MM.1S (cell line): Measurements from ENCODE around the gene NCCRP1.
A peak's percentile ranks its signal among the peaks of the same experiment; 100 is the strongest.
"Not testable (repeated sequence)": the region's sequence is repeated elsewhere in the genome, so short reads cannot be mapped to it uniquely, and the experiment has no call there.

Experiments
- DNase-seq: peaks from one replicate; pipeline ENCODE4 v3.0.0-alpha.2; 2015
- H2AFZ ChIP-seq: fragments of 300-600 bp; sonication (generic); 2 replicates; pipeline ENCODE4 v1.6.0; 2016; ENCODE audit warnings: antibody characterized with exemption, low read length
- H3F3A ChIP-seq: fragments of 300-600 bp; sonication (generic); 2 replicates; pipeline ENCODE4 v1.6.1; 2016; ENCODE audit warnings: mild to moderate bottlenecking, antibody characterized with exemption, low read length, moderate library complexity, mixed read lengths; ENCODE audit not compliant: insufficient read depth
- H3K27ac ChIP-seq: fragments of 300-600 bp; sonication (generic); 2 replicates; pipeline ENCODE4 v1.5.1; 2016; ENCODE audit warnings: mild to moderate bottlenecking, low read length
- H3K27me3 ChIP-seq: fragments of 300-600 bp; sonication (generic); replicated peaks from 2 replicates; pipeline ENCODE4 v1.6.0; 2016; ENCODE audit warnings: low read length; ENCODE audit not compliant: insufficient read depth
- H3K36me3 ChIP-seq: fragments of 300-600 bp; sonication (generic); replicated peaks from 2 replicates; pipeline ENCODE4 v1.6.1; 2016; ENCODE audit warnings: mild to moderate bottlenecking, low read length, mixed read lengths; ENCODE audit not compliant: insufficient read depth
- H3K4me1 ChIP-seq: fragments of 300-600 bp; sonication (generic); 2 replicates; pipeline ENCODE4 v1.6.1; 2016; ENCODE audit warnings: low read length, mixed read lengths
- H3K4me2 ChIP-seq: fragments of 300-600 bp; sonication (generic); 2 replicates; pipeline ENCODE4 v1.6.0; 2016; ENCODE audit warnings: low read depth, low read length
- H3K4me3 ChIP-seq: fragments of 300-600 bp; sonication (generic); 2 replicates; pipeline ENCODE4 v1.5.1; 2016; ENCODE audit warnings: low read length, mixed read lengths
- H3K79me2 ChIP-seq: fragments of 300-600 bp; sonication (generic); 2 replicates; pipeline ENCODE4 v1.6.1; 2016; ENCODE audit warnings: mixed run types, low read length, mixed read lengths
- H3K9ac ChIP-seq: fragments of 300-600 bp; sonication (generic); 2 replicates; pipeline ENCODE4 v1.6.1; 2016; ENCODE audit warnings: low read length, mixed read lengths
- H3K9me2 ChIP-seq: fragments of 300-600 bp; sonication (generic); replicated peaks from 2 replicates; pipeline ENCODE4 v1.6.1; 2016; ENCODE audit warnings: mild to moderate bottlenecking, low read length, mixed read lengths; ENCODE audit not compliant: insufficient read depth
- H3K9me3 ChIP-seq: fragments of 300-600 bp; sonication (generic); replicated peaks from 2 replicates; pipeline ENCODE4 v1.6.1; 2016; ENCODE audit warnings: mild to moderate bottlenecking, low read length, mixed read lengths; ENCODE audit not compliant: insufficient read depth
- H4K20me1 ChIP-seq: fragments of 300-600 bp; sonication (generic); 2 replicates; pipeline ENCODE4 v1.6.1; 2016; ENCODE audit warnings: mild to moderate bottlenecking, low read length, moderate library complexity, mixed read lengths; ENCODE audit not compliant: insufficient read depth
- EZH2 ChIP-seq: fragments of 300-600 bp; sonication (generic); optimal IDR thresholded peaks from 2 replicates; pipeline ENCODE3; 2017; ENCODE audit warnings: low read depth, mild to moderate bottlenecking, antibody characterized with exemption, low read length, mixed read lengths
- EZH2phosphoT487 ChIP-seq: fragments of 300-600 bp; sonication (generic); IDR thresholded peaks from 2 replicates; pipeline ENCODE4 v1.6.1; 2018; ENCODE audit warnings: antibody characterized with exemption, low read length
- TF ChIP-seq, protein P1 (sequence below): fragments of 300-600 bp; sonication (generic); IDR thresholded peaks from 2 replicates; pipeline ENCODE4 v1.5.1; 2016; ENCODE audit warnings: antibody characterized with exemption, low read length, mixed read lengths

The NCCRP1 gene

DNA sequence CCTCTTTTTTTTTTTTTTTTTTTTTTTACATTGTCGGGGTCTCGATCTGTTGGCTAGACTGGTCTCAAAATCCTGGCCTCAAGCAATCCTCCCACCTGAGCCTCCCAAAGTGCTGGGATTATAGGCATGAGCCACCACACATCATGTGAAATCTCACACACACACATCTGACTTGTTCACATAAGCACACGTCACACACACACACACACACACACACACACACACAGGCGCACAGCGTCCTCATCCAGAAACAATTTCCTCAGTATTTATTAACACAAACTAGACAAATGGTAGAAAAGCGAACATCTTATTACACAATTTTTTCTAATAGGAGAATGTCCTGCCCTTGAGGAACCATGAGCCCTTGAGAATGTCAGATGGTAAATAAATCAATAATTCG is 12.4 kb downstream of the NCCRP1 start:
- Histone ChIP-seq H3K27ac (no peak overlapping the region), H3K9me3 (no peaks in the 10 kb centered on the region), H3K4me3 (no peak overlapping the region), H3K79me2 (no peaks in the 10 kb centered on the region), H3F3A (no peaks in the 10 kb centered on the region), H3K4me2 (no peak overlapping the region), H3K27me3 (peaks cover 60% of the 10 kb centered on the region), H3K4me1 (no peaks in the 10 kb centered on the region), H3K9me2 (no peaks in the 10 kb centered on the region), H2AFZ (no peak overlapping the region), H3K9ac (no peak overlapping the region), H3K36me3 (no peaks in the 10 kb centered on the region), H4K20me1 (no peaks in the 10 kb centered on the region)
- TF ChIP-seq EZH2 (no peak), EZH2phosphoT487 (no peak)
- TF ChIP-seq, protein P1, sequence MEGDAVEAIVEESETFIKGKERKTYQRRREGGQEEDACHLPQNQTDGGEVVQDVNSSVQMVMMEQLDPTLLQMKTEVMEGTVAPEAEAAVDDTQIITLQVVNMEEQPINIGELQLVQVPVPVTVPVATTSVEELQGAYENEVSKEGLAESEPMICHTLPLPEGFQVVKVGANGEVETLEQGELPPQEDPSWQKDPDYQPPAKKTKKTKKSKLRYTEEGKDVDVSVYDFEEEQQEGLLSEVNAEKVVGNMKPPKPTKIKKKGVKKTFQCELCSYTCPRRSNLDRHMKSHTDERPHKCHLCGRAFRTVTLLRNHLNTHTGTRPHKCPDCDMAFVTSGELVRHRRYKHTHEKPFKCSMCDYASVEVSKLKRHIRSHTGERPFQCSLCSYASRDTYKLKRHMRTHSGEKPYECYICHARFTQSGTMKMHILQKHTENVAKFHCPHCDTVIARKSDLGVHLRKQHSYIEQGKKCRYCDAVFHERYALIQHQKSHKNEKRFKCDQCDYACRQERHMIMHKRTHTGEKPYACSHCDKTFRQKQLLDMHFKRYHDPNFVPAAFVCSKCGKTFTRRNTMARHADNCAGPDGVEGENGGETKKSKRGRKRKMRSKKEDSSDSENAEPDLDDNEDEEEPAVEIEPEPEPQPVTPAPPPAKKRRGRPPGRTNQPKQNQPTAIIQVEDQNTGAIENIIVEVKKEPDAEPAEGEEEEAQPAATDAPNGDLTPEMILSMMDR: no peak
- no peak for DNase-seq

DNA sequence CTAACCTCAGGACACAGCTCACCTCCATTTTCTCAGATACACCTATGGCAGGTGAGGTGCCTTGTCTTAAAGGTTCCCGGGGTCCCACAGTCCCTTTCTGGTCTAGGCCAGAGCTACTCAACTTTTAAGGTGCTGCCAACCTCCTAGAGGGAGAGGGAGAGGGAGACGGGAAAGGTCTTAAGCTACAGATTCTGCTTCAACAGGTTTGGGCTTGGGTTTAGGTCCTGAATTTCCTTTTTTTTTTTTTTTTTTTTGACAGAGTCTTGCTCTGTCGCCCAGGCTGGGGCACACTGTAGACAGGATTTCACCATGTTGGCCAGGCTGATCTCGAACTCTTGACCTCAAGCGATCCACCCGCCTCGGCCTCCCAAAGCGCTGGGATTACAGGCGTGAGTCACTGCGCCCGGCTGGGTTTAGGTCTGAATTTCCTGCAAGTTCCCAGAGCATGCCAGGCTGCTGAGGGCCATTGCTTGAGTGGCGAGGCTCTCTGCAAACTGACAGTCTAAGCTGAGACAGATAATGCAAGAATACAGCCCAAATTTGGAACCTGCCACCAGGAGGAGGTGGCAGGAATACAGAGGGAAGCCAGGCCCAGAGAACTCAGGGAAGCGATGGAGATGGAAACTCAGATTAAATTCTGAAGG is 15.1 kb downstream of the NCCRP1 start:
- H3K79me2 ChIP-seq: no peaks in the 10 kb centered on the region
- no peak overlapping the region for H3K4me3 ChIP-seq
- DNase-seq: no peak
- no peak overlapping the region for H3K27ac ChIP-seq
- H3F3A ChIP-seq: no peaks in the 10 kb centered on the region
- no peaks in the 10 kb centered on the region for H3K4me1 ChIP-seq
- H3K4me2 ChIP-seq: no peak overlapping the region
- no peak for TF ChIP-seq EZH2phosphoT487
- no peak for TF ChIP-seq EZH2
- TF ChIP-seq, protein P1: no peak
- no peaks in the 10 kb centered on the region for H4K20me1 ChIP-seq
- H3K9ac ChIP-seq: no peak overlapping the region
- no peaks in the 10 kb centered on the region for H3K36me3 ChIP-seq
- H3K27me3 ChIP-seq: peaks cover 55% of the 10 kb centered on the region
- H3K9me3 ChIP-seq: no peaks in the 10 kb centered on the region
- no peaks in the 10 kb centered on the region for H3K9me2 ChIP-seq
- H2AFZ ChIP-seq: no peak overlapping the region

DNA sequence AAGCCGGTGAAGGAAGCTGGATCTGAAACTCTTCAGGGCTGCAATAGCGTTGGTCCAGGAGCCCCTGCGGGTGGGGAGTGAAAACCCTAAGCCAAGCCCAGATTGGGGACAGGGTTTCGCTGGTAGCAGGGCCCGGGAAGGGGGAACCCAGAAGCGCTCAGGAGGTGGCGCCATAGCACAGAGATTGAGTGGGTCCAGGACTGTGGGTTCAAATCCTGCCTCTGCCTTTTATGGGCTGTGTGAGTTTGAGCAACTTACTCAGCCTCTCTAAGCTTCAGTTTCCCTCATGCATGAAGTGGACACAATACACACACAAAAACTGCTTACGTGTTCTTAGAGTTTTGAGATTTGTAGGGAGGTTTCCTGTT is 15.6 kb downstream of the NCCRP1 start:
- H3K27ac ChIP-seq: no peak overlapping the region
- no peak overlapping the region for H2AFZ ChIP-seq
- H3F3A ChIP-seq: no peaks in the 10 kb centered on the region
- no peaks in the 10 kb centered on the region for H3K9me2 ChIP-seq
- no peaks in the 10 kb centered on the region for H3K79me2 ChIP-seq
- no peaks in the 10 kb centered on the region for H3K9me3 ChIP-seq
- peak; percentile 18 for DNase-seq
- TF ChIP-seq EZH2 (no peak), EZH2phosphoT487 (no peak)
- TF ChIP-seq, protein P1: peak; percentile 48
- H3K36me3 ChIP-seq: no peaks in the 10 kb centered on the region
- H3K27me3 ChIP-seq: peaks cover 54% of the 10 kb centered on the region
- no peak overlapping the region for H3K9ac ChIP-seq
- H4K20me1 ChIP-seq: no peaks in the 10 kb centered on the region
- no peaks in the 10 kb centered on the region for H3K4me1 ChIP-seq
- no peak overlapping the region for H3K4me2 ChIP-seq
- H3K4me3 ChIP-seq: no peak overlapping the region

DNA sequence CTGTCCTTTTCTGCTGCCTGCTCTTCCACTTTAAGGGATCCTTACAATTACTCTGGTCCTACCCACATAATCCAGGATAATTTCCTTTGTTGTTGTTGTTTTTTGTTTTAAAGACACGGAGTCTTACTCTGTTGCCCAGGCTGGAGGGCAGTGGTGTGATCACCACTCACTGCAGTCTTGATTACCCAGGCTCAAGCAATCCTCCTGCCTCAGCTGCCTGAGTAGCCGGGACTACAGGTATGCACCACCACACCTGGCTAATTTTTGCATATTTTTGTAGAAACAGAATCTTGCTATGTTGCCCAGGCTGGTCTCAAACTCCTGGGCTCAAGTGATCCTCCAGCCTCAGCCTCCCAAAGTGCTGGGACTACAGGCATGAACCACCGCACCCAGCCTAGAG is 18.6 kb downstream of the NCCRP1 start:
- H3K4me2 ChIP-seq, H3K9me3 ChIP-seq, H3K4me3 ChIP-seq, H3K9me2 ChIP-seq, DNase-seq, H3K36me3 ChIP-seq, H3K9ac ChIP-seq, H3K27ac ChIP-seq, H4K20me1 ChIP-seq, H3K4me1 ChIP-seq, H2AFZ ChIP-seq, H3K79me2 ChIP-seq, H3F3A ChIP-seq: not testable (repeated sequence)
- peaks cover 61% of the 10 kb centered on the region for H3K27me3 ChIP-seq
